ENCODE results near the gene PLP2.

The PLP2 gene

DNA sequence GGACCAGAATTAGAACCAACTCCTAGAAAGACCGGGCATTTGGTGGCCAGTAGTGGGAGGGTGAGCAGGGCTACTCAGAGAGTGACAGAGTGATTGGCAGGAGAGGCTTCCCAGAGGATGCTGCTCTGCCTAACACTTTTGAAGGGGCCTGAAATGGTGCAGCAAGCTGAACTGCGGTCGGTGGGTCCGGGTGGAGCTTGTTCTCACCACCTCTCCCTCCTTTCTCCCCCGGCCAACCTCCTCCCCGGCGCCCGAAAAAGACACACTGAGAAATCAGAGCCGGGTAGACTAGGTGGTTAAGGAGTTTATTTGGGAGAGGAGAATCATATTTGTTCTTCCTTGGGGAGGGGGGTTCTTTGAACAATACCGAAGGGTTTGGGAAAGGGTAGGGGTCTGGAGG, 15.8 kb downstream of the PLP2 start:
- DNase-seq = no peak

DNA sequence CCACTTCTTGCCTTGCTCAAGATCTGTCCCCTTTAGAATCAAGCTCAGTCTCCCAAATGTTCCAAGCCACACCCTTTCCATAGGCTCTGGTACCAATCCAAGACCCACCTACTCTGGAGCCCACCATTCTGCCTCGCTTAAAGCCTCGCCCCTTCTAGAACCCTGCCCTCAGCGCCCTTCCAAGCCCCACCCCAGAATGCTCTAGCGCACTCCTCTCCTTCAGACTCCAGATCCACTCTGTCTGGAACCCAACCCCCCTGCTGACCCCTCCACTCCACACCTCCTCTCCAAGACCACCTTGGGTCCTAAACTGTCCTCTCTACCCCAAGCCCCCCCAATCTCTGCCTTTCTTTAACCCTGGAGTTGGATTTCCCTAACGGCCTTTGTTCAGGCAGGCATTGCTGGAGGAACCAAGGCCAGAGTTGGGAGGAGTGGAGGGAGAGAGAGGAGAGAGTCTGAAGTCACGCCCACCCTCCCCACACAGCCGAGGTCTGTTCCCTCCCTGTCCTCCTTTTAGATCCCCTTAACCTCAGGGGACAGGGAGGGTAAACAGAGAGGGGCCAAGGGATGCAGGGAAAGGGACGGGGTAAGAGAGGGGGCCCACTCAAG, 16.9 kb downstream of the PLP2 start:
- DNase-seq = no peak

DNA sequence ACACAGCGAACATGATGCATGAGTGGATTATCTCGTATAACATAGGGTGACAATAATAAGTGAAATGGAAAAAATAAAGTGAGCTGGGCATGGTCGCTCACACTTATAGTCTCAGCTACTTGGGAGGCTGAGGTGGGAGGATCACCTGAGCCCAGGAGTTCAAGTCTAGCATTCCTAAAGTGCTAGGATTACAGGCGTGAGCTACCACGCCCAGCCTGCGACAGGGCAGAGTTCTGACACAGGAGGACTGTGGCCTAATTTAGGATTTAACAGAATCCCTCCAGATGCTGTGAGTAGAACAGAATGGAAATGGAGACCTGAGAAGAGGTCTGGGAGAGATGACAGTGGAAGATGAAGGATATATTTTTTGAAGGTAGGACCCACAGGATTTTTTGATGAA, 17.9 kb downstream of the PLP2 start:
- no peak for DNase-seq

DNA sequence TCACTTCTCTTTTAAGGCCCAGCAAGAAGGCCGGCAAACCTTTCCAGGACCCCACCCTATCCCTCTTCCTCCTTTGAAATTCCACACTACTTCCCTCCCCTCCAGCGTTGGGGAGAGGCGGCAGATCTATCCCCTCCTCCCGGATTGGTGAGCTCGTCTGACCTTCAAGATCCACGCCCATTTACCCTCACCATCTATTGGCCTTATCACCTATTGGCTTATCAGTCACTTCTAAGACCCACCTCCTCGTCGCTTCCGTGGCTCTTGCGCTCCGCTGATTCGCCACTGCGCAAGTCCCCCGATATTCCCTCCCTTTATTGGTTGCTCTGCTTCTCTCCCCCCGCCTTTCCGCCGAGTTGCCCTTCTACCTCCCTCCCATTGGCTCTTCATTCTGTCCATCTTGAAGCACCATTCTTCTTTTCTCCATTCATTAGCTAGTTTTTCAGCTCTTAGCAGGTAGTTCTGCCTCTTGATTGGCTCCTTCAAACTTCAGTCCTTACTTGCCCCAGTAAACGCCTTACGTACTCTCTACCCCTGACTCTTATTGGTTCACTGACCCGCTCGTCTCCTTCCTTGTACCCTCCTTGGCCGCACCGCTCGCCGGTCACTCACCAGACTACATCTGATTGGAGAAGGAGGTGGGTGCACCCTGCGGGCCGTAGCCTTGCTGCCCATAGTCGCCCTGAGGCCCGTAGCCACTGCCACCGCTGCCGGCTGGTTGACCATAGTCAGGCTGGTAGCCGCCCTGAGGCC, 19.3 kb downstream of the PLP2 start:
- DNase-seq = peak; percentile 98

DNA sequence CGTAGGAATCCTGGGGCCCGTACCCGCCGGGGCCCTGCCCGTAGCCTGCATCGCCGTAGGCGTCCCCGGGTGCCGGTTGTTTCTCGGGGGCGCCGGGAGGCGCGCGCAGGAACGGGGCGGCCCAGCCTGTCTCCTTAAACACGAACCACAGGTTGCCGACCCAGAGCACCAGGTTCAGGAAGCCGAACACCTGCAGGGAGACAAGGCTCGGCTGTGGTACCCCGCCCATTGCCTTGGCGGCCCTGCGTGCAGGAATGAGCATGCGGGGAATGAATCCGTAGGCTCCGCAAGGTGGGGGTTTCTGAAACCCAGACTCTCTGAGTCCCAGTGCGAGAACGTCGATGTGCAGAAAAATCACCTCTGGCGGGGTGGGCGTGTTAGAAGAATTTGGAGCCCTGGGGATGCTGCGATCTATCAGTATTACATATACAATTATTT, 19.9 kb downstream of the PLP2 start:
- DNase-seq = no peak

DNA sequence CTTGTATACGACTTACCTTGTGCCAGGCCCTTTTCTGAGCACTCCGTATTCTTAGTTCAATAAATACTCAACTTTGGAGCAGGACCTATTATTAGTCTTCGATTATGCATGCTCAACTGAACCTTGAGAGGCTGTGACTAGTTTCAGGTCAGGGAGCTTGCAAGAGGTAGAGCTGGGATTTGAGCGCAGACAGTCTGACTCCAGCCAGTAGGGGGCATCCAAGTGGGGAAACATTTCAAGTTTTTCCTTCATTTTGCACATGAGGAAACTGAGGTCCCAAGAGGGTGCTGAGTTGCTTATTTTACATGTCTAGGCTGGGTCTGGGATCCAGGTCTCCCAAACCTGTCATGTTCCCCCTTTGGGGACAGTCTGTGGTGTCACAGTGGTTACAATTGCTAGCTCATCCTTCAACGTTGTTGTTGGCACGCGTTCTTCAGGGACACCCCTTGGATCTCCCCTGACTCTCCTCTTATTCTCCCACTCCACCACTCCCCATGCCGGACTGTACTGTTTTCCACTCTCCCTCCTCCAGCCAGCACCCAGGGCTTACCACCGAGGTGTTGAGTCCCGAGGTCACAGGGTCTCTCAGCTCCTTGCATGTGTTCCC, 21.1 kb downstream of the PLP2 start:
- DNase-seq = no peak

DNA sequence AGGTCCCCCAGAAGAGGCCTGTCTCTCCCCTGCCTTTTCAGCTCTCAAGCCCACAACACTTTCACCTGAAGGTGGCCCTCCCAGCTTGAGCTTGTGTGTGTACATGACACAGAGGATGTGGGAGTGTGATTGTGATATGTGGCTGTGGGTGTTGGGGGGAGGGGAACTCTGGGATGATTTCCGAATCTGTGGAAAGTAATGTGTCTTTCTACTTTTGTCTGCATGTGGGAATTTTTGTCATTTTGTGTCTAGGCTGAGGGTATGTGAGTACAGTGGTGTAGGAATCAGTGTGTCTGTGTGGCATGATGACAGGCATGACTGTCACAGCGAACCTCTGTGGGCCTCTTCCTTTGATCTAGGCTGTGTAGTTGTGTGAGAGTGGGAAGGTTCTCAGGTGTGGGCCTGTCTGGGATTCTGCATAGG, 21.9 kb downstream of the PLP2 start:
- no peak for DNase-seq

DNA sequence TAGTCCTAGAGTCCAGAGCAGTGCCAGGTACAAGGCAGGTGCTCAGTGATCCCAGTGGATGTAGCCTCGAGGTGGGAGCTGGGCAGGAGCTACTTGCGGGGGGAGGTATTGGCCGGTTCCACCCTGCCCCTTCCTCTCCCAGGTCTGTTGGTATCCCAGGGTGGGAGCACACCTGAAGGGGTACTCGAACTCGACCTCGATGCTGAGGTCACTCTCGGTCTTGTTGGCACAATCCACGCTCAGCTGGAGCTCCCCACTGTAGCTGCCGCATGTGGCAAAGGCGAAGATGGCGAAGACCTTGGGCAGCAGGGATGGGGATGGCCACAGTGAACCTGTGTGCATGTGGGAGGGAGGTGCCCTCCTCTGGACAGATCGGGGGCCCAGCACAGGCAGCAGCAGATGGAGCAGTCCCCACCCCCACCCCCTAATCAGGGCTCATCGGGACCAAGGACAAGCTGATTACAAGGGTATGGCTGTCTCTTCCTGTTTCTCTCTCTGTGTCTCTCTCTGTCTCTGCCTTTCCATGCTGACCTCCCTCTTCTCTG, 25.9 kb downstream of the PLP2 start:
- no peak for DNase-seq

DNA sequence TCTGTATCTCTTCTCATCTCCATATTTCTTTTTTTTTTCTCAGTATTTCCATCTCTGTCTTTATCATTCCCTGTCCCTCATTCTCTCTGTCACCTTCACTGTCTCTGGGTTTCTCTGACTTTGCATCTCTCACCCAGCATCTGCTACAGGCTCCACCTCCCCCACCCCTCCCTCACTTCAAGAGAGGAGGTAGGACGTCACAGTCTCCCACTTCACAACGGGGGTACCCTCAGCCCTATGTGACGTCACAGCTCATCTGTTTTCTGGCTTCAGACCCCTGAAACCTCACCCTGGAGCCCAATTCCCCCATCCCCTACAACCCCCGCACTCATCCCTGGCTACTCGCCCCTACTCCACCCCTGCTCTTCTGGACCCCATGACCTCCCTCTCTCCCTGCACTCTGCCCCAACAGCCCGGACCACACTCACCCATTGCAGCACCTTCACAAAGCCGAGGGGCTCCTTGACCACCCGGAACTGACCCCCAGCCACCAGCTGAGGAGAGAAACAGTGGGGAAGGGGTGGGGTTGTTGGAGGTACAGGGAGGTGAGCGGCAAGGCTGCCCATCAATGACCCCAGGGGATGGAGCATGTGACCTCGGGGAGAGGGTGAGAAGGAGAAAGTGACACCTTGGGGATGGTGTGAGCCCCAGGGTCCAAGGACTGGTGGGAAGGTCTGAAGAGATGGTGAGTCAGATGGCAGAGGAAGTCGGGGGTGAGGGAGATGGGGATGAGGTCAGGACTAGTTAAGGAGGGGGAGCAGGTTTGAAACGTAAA, 27.0 kb downstream of the PLP2 start:
- DNase-seq = no peak

DNA sequence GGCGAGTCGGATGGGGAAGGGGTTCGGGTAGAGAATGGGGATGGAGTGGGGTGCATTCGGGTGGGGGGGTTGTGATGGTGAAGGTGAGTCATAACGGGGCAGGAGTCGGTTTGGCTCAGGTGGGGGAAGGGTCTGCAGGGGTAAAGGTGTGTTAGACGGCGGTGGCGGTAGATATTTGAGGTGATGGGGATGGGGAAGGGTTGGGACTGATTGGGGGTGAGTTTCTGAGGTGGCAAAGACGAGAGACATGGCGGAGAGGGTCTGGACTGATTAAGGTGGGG, 27.6 kb downstream of the PLP2 start:
- no peak for DNase-seq

DNA sequence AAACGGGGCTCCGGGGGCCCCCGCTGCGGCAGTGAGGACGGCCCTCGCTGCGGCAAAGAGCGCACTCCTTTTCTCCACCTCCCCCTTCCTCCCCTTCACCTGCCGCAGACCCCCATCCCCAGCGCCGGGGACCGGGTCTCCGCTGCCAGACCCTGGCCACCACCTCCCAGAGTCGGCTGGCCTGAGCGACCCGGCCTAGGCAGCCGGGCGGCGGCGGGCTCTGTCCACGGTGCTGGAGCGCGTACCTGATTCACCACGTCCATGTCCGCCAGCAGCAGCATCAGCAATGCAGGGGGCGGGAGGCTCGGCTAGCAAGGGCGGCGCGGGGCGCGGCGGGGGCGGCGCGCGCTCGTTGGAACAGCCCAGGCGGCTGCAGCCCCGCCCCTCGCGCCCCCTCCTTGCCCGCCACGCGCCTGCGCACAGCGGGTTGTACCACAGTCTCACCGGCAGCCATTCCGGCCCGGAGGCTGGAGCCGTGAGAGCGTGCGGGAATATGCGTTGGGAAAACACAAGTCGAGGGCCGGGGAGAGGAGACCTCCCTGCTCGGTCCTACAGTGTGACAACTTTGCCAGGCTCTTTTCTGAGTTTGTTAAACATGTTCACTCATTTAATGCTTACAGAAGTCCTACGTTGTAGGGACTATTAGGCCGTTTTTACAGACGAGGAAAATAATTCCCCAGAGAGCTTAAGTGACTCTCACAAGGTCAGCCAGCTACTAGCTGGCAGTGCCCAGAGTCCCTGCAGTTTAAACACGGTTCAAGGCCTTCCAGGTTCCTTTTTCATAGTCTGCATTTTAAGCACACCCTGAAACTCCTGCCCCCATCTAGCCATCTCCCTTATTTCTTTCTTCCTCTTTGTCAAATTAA, 28.4 kb downstream of the PLP2 start, which contains the start of gene SYP:
TSS of gene SYP (minus strand) at position 288 of the 866 bp plus-strand sequence. CDS start at position 281, 7 bp downstream.
- peak; percentile 41 for DNase-seq

DNA sequence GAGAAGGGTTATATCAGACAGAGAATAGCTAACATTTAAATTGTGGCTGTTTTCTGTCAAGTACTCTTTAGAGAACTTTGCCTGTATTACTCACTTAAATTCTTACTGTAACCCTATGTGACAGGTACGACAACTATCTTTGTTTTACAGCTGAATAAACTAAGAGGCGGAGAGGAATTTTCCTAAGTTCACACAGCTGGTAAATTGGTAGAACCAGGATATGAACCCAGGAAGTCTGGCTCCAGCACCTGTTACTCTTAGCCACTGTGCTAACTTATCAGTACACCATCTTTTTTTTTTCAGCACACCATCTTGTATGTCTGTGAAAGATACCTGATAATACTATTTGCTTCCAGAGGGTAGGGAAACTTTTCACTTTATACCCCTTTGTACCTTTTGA, 30.3 kb downstream of the PLP2 start:
- peak; percentile 2 for DNase-seq

DNA sequence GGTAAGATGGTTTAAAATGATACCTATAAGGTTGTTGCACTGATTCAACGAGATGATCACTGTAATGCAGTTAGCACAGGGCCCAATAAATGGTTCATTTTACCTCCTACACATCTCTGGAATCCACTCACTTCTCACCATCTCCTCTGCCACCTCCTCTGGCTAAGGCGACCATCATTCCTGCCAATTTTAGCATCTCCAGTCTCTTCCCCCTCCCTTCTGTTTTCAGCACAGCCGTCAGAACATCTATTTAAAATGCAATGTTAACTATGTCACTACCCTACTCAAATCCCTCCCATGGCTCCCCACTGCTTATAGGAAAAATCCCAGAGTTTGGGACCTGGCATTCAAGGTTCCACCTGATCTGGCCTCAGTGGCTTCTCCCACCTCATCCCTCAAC, 31.8 kb downstream of the PLP2 start:
- DNase-seq = no peak

DNA sequence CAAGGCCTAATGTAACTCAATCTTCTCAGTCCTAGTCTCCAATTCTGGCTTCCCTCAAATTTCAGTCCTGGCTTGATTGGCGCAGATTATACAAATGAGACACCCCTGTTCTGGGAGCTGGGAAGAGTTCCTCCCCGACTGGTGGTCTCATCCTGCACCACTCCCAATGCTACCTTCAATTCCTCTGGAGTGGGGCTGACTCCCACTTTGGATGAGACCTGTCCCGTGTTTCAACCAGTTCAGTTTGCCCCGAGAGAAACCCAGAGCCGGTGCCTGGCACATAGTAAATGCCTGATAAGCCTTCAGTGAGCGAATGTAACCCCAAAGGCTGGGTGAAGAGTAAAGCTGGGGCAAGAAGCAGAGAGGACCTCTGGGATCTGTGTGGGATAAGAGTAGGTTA, 32.3 kb downstream of the PLP2 start:
- DNase-seq = no peak

DNA sequence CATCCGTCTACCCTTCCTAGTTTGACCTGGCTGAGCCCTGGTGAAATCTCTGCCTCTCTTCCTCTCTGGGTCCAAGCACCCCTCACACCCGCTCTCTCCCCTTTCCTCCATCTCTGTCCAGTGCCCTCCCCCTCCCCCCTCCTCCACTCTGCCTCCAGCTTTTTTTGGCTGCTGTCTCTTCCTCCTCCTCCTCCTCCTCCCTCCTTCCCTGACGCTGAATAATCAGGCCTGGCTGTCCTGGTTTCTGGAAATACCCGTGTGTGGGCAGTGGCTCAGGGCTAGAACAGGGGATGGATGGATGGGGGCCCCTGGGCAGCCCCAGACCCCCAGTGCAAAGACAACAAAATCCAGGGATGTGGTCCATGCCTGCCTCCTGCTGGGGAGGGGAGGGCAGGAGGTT, 33.0 kb downstream of the PLP2 start:
- no peak for DNase-seq

DNA sequence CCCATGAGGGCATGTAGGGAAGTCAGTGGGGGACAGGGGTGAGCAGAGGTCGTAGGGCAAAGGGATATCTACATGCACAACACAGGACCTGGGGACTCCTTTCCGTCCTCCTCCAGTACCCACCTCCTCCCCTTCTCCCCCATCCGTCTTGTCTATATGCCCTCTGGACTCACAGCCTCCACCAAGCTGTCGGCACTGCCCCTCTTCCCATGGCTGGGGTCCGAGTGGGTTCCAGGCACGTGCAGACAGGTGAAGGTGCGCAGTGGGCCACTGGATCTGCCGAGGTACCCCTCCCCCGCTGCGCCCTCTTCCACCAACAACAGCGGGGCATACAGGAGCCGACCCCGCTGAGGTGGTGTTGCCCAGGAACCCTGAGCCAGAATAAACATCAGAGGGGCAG, 33.7 kb downstream of the PLP2 start:
- no peak for DNase-seq

DNA sequence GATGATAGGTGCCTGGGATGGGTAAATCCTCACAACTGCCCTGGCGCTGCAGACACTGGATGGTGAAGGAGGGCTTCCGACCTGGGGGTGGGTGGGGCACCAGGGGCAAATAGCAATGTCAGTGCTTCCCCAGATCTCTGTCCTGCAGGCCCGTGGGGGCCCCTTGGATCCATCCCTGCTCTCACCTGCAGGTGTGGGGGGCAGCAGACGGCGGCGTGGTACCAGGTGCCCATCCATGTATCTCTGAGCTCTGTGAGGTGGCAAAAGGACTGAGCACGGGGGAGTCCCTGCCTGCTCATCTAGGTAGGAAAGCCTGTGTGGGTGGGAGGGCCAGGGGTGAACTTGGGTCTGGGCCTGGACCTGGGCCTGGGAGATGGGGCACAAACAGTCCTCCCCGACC, 34.8 kb downstream of the PLP2 start:
- DNase-seq = no peak

DNA sequence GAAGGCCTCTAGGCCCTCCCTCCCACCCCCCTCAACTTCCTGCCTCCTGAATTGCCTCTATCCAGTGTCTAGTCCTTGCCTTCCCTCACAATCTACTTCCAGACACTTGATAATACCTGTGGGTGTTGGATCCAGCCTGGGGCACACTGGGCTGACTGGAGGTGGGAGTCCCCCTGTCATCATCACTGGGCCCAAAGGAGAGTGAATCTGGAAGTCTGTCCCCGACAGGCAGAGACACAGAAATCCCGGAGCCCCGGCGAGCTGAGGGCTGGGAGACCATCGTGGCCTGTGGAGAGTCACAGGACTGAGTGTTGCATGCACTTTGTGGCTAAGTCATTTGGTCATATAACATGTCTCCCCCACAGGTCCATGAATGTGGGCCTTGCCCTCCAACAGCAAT, 36.7 kb downstream of the PLP2 start:
- DNase-seq = no peak

DNA sequence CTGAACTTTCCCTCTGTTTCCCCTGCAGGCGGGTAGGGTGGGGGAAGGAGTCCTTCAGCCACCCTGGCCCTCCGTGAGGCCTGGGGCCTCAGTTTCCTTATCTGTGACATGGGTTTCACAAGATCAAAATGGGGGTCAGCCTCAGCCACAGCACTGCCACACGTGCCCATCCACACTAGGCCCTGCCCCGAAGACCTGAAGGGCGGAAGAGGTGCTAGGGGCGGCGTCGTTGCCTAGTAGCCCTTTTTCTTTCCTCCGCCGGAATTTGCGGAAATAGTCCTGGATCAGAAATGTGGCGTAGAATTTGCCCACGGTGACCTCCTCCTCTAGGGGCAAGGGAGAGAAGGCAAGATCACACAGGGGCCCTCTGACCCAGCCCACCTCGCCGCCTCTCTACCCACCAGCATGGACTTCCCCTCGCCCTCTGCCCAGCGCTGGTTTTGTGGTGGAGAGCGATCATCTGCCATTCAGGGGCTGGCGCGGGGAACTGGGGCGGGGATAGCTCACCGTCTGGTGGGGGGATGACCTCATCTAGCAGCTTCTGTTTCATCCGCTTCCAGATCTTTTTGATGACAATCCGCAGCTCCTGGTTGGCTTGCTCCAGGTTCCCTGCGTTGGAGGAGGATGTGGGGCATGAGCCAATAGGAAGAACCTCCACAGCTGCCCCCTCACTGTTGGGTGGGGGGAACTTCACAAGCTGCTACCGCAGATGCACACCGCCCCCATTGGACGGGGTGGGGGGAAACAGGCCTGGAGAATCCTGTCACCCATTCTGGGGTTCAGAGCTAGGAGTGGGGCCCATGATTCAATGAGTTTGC, 37.9 kb downstream of the PLP2 start:
- no peak for DNase-seq

DNA sequence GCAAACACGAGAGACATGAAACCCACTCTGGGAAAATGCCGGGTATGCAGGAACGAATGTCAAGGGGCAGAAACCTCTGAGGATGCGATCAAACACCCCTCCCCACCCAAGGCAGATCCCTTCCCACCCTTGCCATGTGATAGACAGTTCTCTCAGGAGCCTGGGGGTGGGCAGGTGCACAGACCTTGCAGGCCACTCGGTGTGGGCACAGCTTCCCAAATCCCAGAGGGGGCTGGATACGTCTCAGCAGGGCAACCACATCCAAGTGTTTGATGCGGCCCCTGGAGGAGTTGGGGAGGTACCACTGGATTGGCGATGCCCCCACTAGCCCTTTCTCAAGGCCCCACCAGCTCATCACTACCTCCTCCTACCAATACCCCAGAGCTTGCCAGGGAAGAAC, 38.7 kb downstream of the PLP2 start:
- no peak for DNase-seq

DNA sequence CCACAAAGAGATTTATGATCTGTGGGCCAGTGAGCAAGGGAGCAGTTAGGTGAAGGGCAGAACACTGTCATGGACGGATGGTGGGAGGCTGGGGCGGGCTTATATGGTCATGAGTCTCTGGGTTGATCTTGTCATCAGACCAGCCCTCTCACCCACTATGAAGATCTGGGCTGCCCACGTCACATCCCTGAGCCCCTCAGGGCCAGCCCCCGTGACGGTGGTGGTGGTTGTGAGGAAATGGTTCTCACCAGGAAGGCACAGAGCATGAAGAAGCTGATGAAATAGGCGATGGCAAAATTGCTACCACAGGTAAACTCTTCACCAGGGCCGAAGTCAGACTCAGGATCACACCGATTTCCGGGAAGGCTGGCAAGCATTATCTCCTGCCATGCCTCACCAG, 39.4 kb downstream of the PLP2 start:
- no peak for DNase-seq

DNA sequence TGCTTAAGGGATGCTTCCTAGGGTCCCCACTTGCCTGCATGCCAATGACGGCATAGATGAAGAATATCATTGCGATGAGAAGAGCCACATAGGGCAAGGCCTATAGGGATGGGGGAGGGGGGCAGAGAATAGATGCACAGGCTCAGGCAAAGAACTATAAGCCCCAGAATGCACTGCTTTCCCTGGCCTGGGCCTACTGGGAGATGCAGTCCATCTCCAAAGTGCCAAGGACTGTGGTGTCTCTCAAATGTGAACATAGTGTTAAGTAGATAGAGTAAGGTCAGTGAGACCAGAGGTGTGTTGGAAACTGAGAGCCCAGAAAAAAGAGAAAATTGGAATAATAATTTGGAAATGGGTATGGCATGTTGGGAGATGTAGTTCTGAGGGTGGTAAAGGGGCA, 40.5 kb downstream of the PLP2 start:
- DNase-seq = no peak

Measured in NCI-H2081 treated with DMSO at 0.1 percent for 48 hours (cell line).